GM19240 (cell line): ENCODE data around the gene TSSC4.

ENCODE experiments used
- DNase-seq: peaks from one replicate; pipeline ENCODE4 v3.0.0; 2011; ENCODE audit warnings: low spot score; ENCODE audit not compliant: insufficient read length

TSSC4 gene

DNA sequence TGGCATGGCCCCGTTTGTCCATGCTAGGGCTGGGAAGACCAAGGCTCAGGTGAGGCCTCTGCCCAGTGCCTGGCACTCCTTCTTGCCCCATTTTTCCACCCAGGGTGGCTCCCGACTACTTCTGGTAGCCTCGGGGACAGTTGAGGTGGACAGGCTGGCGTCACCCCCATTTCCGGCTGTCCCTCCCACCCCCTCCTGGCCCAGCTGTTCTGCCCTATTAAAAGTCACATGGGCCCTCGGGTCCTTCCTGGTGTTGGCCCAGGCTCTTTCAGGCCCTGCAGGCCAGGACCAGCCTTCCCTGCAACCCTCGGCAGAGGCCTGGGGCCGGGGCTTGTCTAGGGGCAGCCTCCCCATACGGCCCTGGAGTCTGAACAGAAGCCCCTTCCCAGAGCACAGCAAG lies 14.0 kb upstream of the TSSC4 start:
- DNase-seq: no peak

DNA sequence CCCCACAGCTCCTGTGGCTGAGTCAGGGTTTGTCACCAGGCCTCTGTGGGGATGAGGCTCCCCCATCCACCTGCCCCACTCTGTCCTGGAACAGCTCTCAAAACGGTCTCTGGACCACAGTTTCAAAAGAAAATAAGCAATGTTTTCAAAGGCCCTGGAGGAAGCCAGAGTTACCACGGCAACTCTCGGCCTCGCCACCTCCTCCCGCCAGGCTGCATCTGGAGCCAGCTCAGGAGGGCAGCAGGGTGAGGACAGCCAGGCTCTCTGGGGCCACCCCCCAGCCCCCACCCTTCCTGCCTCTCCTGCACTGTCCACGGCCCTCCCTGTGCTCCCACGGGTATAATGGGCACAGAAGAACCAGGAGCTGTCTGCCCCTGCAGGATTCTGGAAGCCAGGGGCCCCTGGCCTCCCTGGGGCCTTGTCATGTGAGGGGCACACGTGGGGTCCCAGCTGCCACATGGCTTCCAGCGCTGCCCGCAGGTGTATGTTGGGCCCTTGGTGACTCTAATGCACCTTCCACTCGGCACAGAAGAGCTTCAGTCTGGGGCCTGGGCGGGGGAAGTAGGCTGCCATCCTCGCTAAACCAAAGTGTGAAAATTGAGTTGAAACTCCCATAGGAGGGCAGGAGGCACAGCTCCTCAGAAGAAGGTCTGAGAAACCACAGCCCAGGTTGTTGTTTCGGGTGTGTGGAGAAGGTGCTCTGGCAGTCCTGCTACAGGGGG lies 13.1 kb upstream of the TSSC4 start:
- DNase-seq: no peak

DNA sequence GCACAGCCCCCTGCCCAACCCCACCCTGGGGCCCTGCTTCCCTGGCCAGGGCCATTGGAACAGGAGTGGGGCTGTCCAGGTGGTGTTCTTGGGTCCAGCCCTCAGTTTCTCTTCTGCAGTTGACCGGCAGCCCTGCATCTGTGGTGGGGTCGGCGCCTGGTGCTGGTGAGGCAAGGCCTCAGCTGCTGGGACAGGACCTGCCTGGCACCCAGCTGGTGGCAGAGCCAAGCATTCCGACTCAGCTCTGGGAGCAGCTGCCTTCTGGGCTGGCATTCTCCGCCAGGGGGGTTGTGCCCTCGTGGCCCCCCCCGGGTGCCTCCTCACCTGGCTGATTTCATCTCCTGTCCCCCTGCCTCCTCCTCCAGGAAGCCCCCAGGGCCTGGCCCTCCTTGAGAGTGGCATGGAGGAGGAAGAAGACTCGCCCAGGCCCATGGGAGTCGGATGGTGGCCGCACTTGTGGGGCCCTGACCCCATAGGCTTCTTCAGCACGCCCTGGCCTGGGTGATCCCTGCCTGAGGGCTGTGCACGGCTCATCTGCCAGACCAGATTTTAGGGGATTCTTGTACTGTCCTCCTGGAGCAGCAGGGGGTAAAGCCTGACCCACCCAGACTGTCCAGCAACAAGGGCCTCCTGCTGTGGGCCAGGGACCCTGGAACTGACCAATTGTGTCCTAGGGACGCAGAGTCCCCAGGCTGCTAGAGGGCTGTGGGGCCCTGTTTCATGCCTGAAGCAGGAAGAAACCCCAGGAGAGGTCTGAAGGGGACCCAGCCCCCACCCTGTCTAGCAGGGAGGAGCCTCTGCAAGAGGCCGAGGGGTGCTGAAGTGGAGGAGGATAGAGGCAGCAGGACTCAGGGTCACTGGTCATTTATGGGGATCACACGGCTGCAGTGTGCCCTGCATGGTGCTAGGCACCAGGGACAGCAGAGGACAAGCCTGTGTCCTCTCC lies 11.8 kb upstream of the TSSC4 start:
- no peak for DNase-seq

DNA sequence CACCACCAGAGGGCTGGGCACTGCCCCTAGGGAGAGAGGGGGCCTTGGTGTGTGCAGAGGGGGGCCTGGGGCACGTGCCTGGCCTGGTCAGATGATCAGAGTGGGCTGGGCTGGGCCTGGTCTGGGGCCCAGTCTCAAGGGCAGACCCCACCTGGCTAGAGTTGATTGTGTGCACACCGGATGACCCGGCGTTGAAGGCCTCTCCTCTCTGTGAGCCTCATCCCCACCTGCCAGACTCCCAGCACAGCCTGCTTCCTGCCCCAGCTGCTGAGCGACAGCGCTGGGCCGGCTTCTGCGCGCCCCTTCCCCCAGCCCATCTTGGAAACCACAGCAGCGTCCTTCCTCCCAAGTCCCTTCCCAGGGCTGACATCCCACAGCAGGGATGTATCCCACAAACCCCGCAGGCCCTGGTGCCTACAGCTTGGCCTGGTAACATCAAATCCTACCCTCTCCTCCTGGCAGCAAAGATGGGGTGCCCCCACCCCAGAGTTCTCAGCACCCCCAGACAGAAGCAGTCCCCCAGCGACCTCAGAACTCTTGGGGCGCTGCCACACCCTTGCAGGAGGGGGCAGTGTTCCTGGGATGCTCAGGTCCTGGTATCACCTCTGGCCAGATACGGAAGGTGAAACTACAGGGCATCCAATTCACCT lies 11.0 kb upstream of the TSSC4 start:
- no peak for DNase-seq

DNA sequence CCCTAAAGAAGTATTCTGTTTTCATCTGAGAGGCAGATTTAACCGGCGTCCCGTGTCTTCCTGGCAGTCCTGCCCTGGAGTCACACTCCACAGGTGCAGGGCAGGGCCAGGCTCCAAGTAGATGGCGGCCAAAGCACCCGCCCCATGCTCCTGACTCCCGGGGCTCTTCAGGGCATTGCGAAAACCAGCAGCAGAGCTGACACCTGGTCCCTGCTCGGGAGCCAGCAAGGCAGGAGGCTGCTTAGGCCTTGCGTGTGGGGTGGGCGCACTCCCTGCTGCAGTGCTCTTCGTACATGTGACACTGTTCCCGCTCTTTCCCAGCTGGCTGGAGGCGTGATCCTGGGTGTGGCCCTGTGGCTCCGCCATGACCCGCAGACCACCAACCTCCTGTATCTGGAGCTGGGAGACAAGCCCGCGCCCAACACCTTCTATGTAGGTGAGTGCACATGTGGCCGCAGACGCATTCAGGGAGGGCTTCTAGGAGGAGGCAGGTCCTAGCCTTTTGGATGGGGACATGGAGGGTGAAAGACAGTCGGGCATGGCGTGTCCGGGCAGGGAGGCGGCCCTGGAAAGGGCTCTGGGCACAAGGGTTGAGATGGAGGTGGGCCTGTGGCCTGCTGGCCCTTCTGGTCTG lies 10.3 kb upstream of the TSSC4 start:
- no peak for DNase-seq

DNA sequence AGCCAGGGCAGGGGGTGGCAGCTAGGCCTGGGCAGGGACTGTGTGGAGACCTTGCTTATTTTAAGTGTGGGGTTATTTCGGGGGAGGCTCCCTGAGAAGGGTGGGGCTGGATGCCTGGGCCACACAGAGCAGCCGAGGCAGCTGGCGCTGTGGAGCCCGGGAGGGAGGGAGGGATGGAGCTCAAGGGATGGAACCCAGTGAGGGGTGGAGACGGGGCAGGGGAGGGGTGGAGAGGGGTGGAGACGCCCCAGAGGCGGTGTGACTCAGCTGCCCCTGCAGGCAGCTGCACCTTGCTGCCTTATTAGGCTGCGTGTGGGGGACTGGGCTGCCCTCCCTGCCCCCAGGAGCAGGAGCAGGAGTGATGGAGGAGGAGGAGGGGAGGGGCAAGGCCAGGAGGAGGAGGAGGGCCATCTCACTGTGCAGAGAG lies 9.8 kb upstream of the TSSC4 start:
- DNase-seq: no peak

DNA sequence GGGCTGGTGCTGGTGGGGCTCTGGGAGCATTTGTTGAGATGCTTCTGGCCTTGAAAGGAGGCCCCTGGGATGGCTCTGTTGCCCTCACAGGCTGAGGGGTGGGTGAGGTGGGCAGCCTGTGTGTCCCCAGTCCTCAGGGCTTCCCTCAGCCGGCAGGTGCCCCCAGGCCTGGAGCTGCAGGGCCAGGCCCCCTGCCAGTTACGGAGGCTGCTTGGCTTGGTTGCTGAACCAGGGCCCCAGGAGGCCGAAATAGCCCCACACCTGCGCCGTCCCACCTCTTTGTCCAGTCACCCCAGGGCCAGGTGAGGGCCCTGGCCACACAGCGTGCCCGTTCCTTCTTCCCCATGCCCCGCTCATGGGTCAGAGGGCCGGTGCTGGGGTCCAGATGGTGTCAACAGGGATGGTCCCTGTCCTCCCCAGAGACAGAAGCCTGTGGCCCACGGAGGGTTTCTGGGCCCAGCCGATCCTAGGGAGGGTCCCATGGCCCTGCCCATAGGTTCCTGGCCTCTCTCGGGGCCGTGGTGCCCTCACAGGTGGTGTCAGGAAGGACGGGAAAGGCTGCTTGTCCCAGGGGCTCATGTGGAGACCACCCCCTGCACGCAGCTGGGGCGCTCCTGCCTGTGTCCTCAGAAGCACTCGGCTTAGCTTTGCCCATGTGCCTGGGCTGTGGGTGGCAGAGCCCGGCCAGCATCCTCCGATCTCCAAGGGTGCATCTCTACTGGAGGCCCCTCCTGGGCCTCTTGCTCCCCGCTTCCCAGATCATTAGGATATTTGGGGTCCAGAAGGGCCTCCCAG lies 9.2 kb upstream of the TSSC4 start:
- no peak for DNase-seq

DNA sequence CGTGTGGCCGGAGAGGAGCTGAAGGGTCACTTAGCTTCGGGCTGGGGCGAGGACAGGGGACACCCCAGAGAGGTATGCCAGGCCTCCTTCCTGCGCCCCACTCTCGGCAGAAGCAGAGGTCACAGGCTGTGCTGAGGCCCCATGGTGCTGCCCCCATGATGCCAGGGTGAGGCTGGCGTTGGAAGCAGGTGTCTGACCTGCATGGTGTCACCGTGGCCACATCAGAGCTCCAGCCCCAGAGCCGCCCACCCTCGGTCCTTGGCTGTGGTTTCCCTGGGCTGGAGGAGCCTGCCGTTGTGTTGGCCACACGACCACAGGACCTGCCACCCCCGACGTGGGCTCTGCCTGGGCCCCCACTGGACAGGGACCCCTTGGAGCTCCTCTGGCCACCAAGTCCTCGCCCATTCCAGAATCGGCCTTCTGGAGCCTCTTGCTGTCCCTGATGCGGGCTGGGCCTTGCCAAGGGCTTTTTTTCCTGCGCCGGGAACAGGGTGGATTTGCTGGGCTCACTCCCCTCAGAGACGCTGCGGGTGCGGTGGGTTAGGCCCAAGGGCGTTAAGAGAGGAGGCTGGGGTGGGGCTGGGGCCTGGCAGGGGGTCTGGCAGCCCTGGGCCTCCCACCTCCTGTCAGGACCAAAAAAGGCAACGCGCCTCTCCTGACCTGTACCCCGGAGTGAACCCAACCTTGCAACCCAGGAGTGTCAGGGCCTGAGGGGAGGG lies 8.2 kb upstream of the TSSC4 start:
- DNase-seq: no peak

DNA sequence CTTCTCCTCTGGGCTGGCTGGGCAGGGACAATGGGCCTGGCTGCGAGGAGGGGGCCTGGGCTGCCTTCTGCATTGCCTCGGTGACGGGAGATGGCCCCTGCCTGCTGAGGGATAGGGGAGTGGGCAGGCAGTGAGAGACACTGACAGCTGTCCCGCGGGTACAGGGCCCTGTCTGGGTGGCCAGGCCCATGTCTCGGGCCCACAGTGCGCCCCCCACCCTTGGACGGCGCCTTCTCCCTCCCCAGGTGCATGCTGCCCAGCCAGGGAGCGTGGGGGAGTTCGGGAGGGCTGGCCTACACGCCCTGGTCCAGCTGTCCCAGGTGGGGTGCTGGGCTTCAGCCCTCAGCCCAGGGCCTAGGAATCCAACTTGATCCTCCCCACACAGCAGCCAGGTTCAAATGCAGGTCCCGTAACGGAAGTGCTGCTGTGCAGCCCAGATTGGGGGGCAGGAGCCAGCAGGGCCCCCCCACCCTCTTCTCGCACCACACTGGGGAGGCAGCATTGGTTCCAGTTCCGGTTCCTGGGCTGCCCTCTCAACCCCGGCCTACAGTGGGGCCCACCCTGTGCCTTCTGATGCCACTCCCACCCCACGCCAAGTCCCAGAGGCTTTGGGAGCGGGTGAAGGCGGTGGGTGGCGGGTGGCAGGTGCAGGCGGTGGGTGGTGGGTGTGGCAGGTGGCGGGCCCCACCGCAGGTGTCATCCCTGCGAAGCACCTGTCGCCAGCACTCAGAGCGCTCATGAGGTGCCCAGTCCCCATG lies 7.3 kb upstream of the TSSC4 start:
- no peak for DNase-seq

DNA sequence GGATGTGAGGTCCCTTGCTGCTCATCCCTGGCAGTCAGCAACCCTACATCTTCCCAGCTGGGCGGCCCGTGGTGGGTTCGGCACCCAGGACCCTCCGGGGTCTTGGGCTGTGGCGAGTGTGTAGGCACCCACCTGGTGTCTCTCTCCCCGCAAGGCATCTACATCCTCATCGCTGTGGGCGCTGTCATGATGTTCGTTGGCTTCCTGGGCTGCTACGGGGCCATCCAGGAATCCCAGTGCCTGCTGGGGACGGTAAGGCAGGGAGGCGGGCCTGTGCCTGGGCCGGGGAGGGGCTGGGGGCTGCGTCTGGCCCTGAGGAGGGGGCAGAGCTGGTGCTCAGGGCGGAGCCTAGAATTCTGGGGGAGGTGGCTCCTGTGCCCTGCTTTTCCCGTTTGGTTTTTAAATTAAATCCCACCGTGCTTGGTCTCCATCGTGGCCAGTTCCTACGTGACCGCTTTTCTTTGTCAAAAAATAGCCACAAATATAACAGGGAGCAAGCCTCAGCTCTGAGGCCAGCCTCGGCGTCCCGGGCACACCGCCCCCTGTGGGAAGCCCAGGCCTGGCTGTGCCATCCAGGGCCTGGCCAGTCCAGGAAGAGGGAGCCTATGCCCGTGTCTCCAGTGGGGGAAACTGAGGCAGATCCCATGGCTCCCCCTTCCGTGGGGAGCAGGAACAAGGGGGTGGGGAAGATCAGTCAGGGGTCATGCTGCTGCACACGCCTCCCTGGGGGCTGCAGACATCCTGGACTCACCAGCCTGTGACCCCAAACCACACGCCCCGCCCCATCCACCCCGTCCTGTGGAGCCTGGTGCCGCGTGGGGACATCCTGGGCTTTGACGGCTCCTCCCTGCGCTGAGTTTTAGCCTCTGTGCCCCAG lies 6.4 kb upstream of the TSSC4 start:
- DNase-seq: no peak

DNA sequence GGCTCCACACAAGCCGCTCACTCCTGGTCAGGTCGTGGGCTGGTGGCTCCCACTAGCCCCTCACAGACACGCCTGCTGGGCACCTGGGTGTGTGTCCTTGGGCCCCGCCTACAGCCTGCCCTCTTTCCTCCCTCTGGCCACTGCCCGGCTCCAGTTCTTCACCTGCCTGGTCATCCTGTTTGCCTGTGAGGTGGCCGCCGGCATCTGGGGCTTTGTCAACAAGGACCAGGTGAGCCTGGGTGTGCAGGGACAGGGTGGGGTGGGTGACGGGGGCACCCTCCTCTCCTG lies 5.8 kb upstream of the TSSC4 start:
- no peak for DNase-seq

DNA sequence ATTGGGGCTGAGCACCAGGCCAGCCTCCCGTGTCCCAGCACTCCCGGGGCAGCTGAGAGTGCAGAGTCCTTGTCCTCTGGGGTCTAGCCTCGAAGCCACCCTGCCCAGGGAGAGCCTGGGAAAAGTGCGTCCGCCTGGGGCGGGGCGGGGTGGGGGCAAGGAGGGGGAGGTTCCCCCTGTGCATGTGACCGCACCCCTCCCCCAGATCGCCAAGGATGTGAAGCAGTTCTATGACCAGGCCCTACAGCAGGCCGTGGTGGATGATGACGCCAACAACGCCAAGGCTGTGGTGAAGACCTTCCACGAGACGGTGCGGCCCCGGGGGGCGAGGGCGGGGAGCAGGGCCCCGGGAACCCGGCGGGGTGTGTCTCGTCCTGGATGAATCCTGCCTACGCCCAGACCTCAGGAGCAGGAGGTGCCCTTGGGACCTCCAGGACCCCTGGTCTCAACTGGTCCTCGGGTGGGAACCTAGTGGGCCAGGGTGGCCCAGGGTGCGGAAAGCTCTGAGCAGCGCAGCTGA lies 5.3 kb upstream of the TSSC4 start:
- no peak for DNase-seq

DNA sequence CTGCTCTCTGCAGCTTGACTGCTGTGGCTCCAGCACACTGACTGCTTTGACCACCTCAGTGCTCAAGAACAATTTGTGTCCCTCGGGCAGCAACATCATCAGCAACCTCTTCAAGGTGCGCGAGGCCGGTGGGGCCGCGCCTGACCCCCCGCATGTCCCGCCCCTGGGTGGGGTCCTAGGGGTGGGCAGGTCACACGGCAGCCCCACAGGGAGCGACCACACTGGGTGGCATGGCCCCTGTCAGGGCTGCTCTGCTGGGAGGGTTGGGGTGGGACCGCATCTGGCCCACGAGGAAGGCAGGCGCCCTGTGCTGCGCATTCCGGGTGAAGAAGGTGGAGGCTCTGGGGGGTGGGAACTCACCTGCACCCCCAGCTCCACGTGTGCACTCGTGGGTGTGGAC lies 4.7 kb upstream of the TSSC4 start:
- DNase-seq: no peak

DNA sequence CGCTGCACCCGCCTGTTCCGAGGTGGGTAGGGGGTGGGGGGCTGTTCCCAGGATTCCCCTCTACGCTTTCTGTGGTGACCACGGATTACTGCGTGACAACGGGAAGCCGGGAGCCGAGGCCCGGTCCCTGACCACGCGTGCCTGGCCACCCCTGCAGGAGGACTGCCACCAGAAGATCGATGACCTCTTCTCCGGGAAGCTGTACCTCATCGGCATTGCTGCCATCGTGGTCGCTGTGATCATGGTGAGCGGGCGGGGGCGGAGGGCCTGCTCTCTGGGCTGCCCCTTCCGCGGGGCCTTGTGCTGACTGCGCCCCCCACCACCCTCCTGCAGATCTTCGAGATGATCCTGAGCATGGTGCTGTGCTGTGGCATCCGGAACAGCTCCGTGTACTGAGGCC lies 4.1 kb upstream of the TSSC4 start:
- DNase-seq: no peak

DNA sequence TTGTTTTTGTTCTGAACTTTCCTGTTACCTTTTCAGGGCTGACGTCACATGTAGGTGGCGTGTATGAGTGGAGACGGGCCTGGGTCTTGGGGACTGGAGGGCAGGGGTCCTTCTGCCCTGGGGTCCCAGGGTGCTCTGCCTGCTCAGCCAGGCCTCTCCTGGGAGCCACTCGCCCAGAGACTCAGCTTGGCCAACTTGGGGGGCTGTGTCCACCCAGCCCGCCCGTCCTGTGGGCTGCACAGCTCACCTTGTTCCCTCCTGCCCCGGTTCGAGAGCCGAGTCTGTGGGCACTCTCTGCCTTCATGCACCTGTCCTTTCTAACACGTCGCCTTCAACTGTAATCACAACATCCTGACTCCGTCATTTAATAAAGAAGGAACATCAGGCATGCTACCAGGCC lies 3.5 kb upstream of the TSSC4 start:
- DNase-seq: no peak

DNA sequence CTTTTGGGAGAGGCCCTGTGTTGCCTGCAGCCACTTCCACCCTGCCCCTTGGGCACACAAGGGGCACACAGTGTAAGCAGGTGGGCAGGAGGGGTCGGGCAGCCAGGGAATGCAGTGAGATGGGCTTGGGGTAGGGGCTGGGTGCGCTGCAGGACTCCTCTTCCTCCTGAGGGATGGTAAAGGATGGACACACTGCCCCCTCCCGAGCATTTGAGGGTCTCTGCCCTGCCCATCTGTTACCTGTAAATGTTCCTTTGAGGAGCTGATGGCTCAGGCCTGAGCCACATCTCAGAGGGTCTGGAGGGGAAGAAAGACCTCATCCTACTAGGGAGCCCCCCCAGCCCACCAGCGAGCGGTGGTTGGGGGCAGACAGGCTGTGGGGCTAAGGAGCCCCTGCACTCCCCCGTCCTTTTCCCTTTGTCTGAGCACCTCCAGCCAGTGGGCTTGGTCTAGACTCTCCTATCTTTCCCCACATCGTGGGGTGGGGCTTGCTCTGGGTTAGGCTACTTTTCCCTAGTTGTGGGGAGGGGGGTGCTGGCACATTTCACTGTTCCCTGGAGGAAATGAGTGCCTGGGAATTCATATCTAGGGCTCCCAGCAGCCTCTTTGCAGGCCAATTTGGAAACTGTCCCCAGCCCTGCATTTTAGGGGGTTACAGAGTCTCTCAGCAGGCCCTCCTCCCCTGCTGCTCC lies 1.7 kb upstream of the TSSC4 start:
- DNase-seq: no peak

DNA sequence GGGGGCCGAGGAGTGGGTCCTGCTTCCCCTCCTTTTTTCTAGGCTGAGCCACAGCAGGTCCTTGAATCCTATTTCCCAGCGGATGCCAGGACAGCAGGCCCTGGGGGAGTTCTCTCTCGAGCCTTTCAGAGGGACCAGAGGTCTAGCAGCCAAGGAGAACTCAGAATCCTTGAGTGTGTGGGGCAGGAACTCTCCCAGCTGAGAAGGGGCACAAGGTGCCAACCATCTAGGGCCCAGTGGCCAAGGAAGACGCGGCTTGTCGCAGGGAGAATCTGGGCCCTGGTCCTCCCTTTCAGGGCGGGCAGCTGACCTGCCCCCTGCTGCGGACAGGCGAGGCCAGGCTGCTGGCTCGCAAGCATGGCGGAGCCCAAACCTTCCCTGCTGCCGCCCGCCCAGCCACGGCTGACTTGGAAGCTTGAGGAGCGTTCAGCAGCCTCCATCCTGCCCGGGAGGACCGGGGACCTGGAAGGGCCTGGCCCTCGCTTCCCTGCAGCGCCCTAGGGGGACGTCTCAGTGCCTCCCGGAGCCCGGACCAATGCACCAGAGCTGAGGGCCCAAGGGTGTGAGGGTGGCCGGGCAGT lies 972 bp upstream of the TSSC4 start:
- no peak for DNase-seq
